Stimulated activated CD8-positive, alpha-beta memory T cell treated with anti-CD3 and anti-CD28 coated beads, Interleukin-4, amount 100 ng/mL, for 1 hour (primary cell): ENCODE data around the gene LPCAT3.

Source experiments
- DNase-seq, 2 donors: peaks; one replicate each; pipeline ENCODE4 v3.0.0-alpha.2; 2020; ENCODE audit warnings: low read depth in 2 of 2, low spot score in 1 of 2

The LPCAT3 gene

DNA sequence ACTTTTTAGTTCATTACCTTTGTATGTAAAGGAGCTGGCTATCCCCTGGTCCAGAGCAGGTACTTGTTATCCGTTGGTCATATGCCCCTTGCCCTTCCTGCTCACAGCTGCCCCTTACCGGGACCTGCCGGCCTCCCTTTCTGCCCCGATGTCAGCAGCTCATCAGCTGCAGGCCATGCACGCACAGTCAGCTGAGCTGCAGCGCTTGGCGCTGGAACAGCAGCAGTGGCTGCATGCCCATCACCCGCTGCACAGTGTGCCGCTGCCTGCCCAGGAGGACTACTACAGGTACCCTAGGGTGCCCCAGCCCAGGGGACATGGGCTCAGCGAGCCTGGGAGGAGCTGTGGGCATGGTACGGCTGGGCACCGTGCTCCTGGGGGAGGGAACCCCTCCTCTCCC, 77.0 kb downstream of the LPCAT3 start:
- DNase-seq = no peak

DNA sequence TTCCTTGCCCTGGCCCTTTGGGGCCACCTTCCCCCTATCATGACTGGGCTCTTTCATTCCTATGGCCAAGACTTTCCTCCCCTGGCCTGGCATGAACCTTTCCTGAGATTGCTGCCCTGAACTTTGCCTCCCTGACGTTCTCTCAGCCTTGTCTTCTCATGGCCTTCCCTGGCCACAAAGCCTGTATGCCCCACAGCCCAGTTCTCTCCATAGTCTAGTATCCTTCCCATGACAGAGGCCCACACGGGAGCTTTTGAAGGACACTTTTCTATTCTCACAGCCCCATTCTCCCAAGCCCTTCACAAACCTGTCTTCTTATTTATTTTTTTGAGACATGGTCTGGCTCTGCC, 79.1 kb downstream of the LPCAT3 start:
- DNase-seq = no peak

DNA sequence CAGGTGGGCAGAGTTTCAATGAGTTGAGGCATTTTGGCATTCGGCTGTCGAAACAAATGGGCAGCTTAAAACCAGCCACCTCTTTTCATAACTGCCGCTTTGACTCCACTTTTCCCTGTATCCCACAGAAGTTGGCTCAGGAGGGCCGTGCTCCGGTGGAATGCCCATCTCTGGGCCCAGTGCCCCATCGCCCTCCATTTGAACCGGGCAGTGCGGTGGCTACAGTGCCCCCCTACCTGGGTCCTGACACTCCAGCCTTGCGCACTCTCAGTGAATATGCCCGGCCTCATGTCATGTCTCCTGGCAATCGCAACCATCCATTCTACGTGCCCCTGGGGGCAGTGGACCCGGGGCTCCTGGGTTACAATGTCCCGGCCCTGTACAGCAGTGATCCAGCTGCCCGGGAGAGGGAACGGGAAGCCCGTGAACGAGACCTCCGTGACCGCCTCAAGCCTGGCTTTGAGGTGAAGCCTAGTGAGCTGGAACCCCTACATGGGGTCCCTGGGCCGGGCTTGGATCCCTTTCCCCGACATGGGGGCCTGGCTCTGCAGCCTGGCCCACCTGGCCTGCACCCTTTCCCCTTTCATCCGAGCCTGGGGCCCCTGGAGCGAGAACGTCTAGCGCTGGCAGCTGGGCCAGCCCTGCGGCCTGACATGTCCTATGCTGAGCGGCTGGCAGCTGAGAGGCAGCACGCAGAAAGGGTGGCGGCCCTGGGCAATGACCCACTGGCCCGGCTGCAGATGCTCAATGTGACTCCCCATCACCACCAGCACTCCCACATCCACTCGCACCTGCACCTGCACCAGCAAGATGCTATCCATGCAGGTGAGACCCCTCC, 79.7 kb downstream of the LPCAT3 start:
- no peak for DNase-seq

GRCh38 chr12:6937481-6938352, 80.6 kb downstream of the LPCAT3 start:
- DNase-seq = peak in 1 of 2 donors; percentile 89

- no peak for DNase-seq
These were observed 81.4 kb downstream of the LPCAT3 start for GRCh38 chr12:6936636-6937480.

GRCh38 chr12:6936194-6936635, 82.1 kb downstream of the LPCAT3 start:
- no peak for DNase-seq

DNA sequence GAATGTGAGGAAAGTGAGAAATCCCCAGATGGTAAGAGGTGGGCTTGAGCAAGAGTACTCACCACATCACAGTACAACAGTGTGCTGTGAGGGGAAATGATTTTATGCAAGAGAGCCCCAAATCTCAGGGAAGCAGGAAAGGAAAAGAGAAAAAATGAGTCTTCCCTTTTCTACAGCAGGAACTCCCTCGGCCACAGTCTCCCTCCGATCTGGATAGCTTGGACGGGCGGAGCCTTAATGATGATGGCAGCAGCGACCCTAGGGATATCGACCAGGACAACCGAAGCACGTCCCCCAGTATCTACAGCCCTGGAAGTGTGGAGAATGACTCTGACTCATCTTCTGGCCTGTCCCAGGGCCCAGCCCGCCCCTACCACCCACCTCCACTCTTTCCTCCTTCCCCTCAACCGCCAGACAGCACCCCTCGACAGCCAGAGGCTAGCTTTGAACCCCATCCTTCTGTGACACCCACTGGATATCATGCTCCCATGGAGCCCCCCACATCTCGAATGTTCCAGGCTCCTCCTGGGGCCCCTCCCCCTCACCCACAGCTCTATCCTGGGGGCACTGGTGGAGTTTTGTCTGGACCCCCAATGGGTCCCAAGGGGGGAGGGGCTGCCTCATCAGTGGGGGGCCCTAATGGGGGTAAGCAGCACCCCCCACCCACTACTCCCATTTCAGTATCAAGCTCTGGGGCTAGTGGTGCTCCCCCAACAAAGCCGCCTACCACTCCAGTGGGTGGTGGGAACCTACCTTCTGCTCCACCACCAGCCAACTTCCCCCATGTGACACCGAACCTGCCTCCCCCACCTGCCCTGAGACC, 82.7 kb downstream of the LPCAT3 start:
- DNase-seq = no peak

DNA sequence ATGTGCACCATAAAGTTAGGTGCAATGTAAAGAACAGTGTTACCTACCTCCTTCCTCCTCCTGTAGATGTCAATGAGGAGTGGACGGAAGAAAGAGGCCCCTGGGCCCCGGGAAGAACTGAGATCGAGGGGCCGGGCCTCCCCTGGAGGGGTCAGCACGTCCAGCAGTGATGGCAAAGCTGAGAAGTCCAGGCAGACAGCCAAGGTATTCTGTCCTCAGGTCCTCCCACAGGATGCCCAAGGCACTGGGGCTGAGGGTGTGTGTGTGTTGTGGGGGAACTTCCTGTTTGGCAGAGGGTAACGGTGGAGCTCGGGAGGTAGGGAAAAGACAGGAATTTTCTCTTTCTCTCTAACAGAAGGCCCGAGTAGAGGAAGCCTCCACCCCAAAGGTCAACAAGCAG, 84.2 kb downstream of the LPCAT3 start:
- no peak for DNase-seq

GRCh38 chr12:6932766-6933165, 85.5 kb downstream of the LPCAT3 start:
- DNase-seq = no peak

DNA sequence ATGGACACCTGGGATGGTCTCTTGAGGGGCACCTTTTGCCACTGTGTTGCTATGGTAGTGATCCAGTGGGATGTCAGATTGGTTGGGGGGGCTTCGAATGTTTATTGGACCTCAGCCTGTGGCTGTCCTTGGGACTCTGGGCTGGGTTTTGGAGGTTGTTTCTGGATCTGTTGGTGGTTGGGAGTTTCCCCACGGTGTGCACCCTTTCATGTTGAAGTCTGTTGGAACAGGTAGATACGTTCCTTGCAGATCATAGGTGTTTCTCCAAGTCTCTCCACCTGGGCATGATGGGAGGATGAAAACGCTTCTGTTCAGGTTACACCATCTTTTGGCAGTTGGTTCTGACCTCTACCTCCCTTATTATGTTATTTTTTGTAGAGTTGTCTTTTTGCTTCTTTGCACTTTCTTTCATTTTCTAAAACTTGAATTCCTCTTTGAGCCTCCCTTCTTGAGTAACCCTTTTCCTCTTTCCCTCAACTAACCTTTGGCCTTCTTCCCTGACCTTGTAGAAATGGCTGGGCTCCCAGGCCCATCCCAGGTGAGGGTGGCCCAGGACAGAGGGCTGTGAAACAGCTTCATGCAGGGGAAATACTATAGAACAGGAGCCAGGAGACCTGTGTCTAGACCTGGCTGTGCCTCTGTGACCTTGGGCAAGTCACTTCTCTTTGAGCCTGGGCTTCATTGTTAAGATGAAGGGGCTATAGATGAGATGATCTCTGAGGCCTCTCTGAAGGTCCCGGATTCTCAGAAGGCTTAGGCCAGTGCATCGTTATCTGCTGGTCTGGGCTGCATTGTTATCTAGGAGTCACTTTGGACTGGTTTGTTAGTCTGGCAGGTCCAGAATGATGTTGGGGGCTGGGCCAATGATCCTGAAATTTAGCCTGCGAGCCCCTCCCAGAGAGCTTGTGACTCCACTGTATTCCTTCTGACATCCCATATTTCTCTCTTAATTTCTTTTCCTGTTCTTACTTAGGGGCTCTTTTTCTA, 88.5 kb downstream of the LPCAT3 start:
- DNase-seq = no peak

GRCh38 chr12:6928703-6929407, 89.4 kb downstream of the LPCAT3 start:
- no peak for DNase-seq

DNA sequence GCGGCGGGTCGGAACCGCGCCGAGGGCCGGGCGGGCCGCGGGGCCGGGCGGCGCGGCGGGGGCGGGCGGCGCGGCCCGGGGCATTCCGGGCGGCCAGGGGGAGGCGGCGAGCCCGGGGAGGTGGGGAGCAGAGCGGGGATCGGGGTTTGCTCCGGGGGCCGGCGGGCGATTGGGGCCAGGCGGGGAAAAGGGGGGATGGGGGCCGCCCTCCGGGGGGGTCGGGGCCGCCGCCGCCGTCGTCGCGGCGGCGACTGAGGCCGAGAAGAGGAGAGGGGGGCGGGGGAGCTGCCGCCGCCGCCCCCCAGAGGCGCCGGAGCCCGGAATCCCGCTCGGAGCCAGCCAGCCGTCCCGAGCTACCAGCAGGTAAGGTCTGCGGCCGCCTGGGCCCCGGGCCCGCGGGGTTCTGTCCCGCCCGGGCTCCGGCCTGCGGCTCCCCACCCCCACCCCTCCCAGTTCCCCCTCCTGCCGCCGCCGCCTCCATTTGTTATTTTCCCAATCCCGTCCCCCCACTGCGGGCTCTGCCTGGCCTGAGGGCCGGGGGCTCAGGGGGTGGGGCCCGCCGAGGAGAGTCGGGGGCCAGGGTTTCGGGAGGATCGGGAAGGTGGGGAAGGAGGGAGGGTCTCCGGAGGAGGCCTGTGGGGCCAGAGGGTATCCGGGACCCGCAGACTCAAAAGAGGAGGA, 90.1 kb downstream of the LPCAT3 start:
- no peak for DNase-seq

- DNase-seq = no peak
These were observed 90.8 kb downstream of the LPCAT3 start, which contains the start of gene ATN1 for GRCh38 chr12:6927379-6928021. Gene ATN1 (plus strand): TSS chr12:6927959. CDS start chr12:6934002, 6,043 bp downstream.
